ENCODE results near the gene CEMIP. TPM values are rescaled to one million over a fixed set of nuclear protein-coding genes. Genes with fewer than 3 reads are reported as not detected.

The CEMIP gene
- total and polyA plus RNA-seq, 2 of the 13 experiments (the other 11 are each of a cell fraction or from before 2014, with no cell fraction given), result 4.3 to 28.5 TPM

GRCh38 chr15:80804970-80805495 is 25.9 kb downstream of the CEMIP start (continued):
- 0 out of 2 replicates have a peak, but pooled peaks have one; percentile 23 for TF ChIP-seq BORCS8-MEF2B (CRISPR knock-in tag; IDR thresholded peaks at IDR 0.05)
- no peak for TF ChIP-seq ZNF460 (CRISPR knock-in tag; IDR thresholded peaks at IDR 0.05; ENCODE audit: borderline replicate concordance)
- peak; percentile 52; the same call in 1 of the 2 replicates for TF ChIP-seq HOXA3 (CRISPR knock-in tag; IDR thresholded peaks at IDR 0.05)
- TF ChIP-seq ZSCAN9 (CRISPR knock-in tag; IDR thresholded peaks at IDR 0.05; ENCODE audit: borderline replicate concordance), result no peak
- TF ChIP-seq ZNF354B (CRISPR knock-in tag; IDR thresholded peaks at IDR 0.05), result 0 out of 2 replicates have a peak, but pooled peaks have one; percentile 66

GRCh38 chr15:80811781-80812315 is 32.7 kb downstream of the CEMIP start:
- Histone ChIP-seq H4K20me1 (ENCODE audit: insufficient read depth, low read length) (no peaks in the 10 kb centered on the region), H3K27me3 (ENCODE audit: control insufficient read depth in 1 of 2, insufficient read depth in 2 of 2, low read length in 2 of 2) (no peaks in the 10 kb centered on the region), H3K4me3 (replicated peaks in 1 of 3; ENCODE audit: insufficient read depth in 1 of 3, low read depth in 2 of 3, low read length in 3 of 3) (no peak overlapping the region), H3K4me1 (ENCODE audit: insufficient read depth, low read length) (peaks cover 6% of the 10 kb centered on the region), H2AFZ (ENCODE audit: low read length) (no peak overlapping the region), H3K36me3 (replicated peaks in 1 of 2; ENCODE audit: control insufficient read depth in 1 of 2, insufficient read depth in 2 of 2, low read length in 2 of 2) (peaks cover 9 to 15% of the 10 kb centered on the region in 2 experiments; a peak in 3 of 5 replicates), H3K9ac (ENCODE audit: insufficient read depth, low read depth, low read length) (no peak overlapping the region), H3K27ac (ENCODE audit: extremely low read length, insufficient read depth, low read length) (no peak overlapping the region), H3K4me2 (ENCODE audit: low read depth, low read length) (no peak overlapping the region), H3K79me2 (ENCODE audit: insufficient read depth, low read length) (no peaks in the 10 kb centered on the region), H3K9me3 (ENCODE audit: low read length) (no peaks in the 10 kb centered on the region)
- POLR2A ChIA-PET, result interaction anchor here (0.7 kb wide), 1 partner anchor 23 kb away, joined by 3 read pairs; no protein-coding TSS in a partner anchor
- DNase-seq (ENCODE audit: low spot score) (no peak), ATAC-seq (no peak), FAIRE-seq (no peak)
- in situ Hi-C loops (cut with HindIII; ENCODE audit: extremely low pct_ligation_motif_present, low pct_unique_long_range_greater_than_20kb), result no loop called here
- WGBS (ENCODE audit: low lambda C conversion rate), result 81% methylated on average over 9 of the region's 9 CpGs
- BruUV-seq (replicated peaks), result no TSS peak
- intact Hi-C loops (cut with micrococcal nuclease; ENCODE audit: unreplicated experiment), result no loop called here
- CTCF ChIA-PET (ENCODE audit: low intra/inter-chr PET ratio, low total read pairs), result no interaction called here
- TF ChIP-seq MTF1 (CRISPR knock-in tag; IDR thresholded peaks at IDR 0.05) (no peak), MIXL1 (CRISPR knock-in tag; IDR thresholded peaks at IDR 0.05) (no peak), FOXJ3 (CRISPR knock-in tag; IDR thresholded peaks at IDR 0.05; ENCODE audit: borderline replicate concordance) (no peak), ZNF878 (CRISPR knock-in tag; IDR thresholded peaks at IDR 0.05) (no peak), BRD4 (CRISPR knock-in tag; IDR thresholded peaks at IDR 0.05) (no peak), ZBTB1 (CRISPR knock-in tag; IDR thresholded peaks at IDR 0.05; ENCODE audit: borderline replicate concordance) (no peak), ARNT2 (CRISPR knock-in tag; IDR thresholded peaks at IDR 0.05; ENCODE audit: low read depth) (no peak), HOXA9 (CRISPR knock-in tag; IDR thresholded peaks at IDR 0.05; ENCODE audit: borderline replicate concordance) (no peak), XBP1 (CRISPR knock-in tag; IDR thresholded peaks at IDR 0.05) (no peak), FOXA1 (IDR thresholded peaks at IDR 0.05) (no peak), FOXA1 (CRISPR knock-in tag; IDR thresholded peaks at IDR 0.05) (no peak), ZNF589 (CRISPR knock-in tag; conservative IDR thresholded peaks at IDR 0.05) (no peak), ZNF883 (CRISPR knock-in tag; IDR thresholded peaks at IDR 0.05; ENCODE audit: not compliant biosample characterization) (no peak)
- TF ChIP-seq, protein P1, sequence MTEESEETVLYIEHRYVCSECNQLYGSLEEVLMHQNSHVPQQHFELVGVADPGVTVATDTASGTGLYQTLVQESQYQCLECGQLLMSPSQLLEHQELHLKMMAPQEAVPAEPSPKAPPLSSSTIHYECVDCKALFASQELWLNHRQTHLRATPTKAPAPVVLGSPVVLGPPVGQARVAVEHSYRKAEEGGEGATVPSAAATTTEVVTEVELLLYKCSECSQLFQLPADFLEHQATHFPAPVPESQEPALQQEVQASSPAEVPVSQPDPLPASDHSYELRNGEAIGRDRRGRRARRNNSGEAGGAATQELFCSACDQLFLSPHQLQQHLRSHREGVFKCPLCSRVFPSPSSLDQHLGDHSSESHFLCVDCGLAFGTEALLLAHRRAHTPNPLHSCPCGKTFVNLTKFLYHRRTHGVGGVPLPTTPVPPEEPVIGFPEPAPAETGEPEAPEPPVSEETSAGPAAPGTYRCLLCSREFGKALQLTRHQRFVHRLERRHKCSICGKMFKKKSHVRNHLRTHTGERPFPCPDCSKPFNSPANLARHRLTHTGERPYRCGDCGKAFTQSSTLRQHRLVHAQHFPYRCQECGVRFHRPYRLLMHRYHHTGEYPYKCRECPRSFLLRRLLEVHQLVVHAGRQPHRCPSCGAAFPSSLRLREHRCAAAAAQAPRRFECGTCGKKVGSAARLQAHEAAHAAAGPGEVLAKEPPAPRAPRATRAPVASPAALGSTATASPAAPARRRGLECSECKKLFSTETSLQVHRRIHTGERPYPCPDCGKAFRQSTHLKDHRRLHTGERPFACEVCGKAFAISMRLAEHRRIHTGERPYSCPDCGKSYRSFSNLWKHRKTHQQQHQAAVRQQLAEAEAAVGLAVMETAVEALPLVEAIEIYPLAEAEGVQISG (CRISPR knock-in tag; IDR thresholded peaks at IDR 0.05), result no peak
- TF ChIP-seq, protein P2, sequence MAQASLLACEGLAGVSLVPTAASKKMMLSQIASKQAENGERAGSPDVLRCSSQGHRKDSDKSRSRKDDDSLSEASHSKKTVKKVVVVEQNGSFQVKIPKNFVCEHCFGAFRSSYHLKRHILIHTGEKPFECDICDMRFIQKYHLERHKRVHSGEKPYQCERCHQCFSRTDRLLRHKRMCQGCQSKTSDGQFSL (CRISPR knock-in tag; IDR thresholded peaks at IDR 0.05), result no peak
